GM13977 (cell line): ENCODE results near the gene ITGA11.

Experiments used
- DNase-seq: peaks from one replicate; pipeline ENCODE4 v3.0.0; 2012; ENCODE audit warnings: low spot score
- CTCF ChIP-seq: IDR thresholded peaks from 2 replicates; pipeline ENCODE4 v1.5.1; 2012; ENCODE audit warnings: mild to moderate bottlenecking, control low read depth; ENCODE audit not compliant: insufficient read depth; ENCODE audit errors: extremely low read depth, missing control alignments
- in situ Hi-C: fragments of 300-500 bp; cut with MboI; formaldehyde crosslinking; loops from one replicate; pipeline ENCODE4 v1.12.0; 2022; ENCODE audit warnings: low sequenced_read_pairs, low pct_unique_long_range_greater_than_20kb, mixed read lengths, inconsistent platforms; ENCODE audit not compliant: unreplicated experiment

ITGA11 gene

GRCh38 chr15:68339481-68339880 is 92.5 kb downstream of the ITGA11 start:
- TF ChIP-seq CTCF: no peak
- DNase-seq: no peak
- in situ Hi-C loops: no loop called here

GRCh38 chr15:68337826-68338225 is 94.1 kb downstream of the ITGA11 start:
- no peak for DNase-seq
- no peak for TF ChIP-seq CTCF
- in situ Hi-C loops: no loop called here

GRCh38 chr15:68336516-68336915 is 95.4 kb downstream of the ITGA11 start:
- TF ChIP-seq CTCF: no peak
- no peak for DNase-seq
- in situ Hi-C loops: no loop called here

- TF ChIP-seq CTCF: no peak
- in situ Hi-C loops: no loop called here
- no peak for DNase-seq
Measured at GRCh38 chr15:68335655-68336054, 96.3 kb downstream of the ITGA11 start.

GRCh38 chr15:68335251-68335650 is 96.7 kb downstream of the ITGA11 start:
- in situ Hi-C loops: no loop called here
- TF ChIP-seq CTCF: no peak
- DNase-seq: no peak

- no peak for DNase-seq
- in situ Hi-C loops: no loop called here
- TF ChIP-seq CTCF: no peak
Measured at GRCh38 chr15:68334661-68335124, 97.3 kb downstream of the ITGA11 start.
